Thyroid gland (tissue), 4 donors: ENCODE results near the gene SLC38A1. TPM values are rescaled to one million over a fixed set of nuclear protein-coding genes. Genes with fewer than 3 reads are reported as not detected.
A peak's percentile ranks its signal among the peaks of the same experiment; 100 is the strongest.
"Not testable (repeated sequence)": the region's sequence is repeated elsewhere in the genome, so short reads cannot be mapped to it uniquely, and the experiment has no call there.

Experiments
- DNase-seq, 2 donors: peaks; one replicate each; pipeline ENCODE4 v3.0.0-alpha.2; 2019
- H3K27ac ChIP-seq, 3 donors: fragments of 200-600 bp; sonication (generic); 1 replicate in 2 of 3; 2 replicates in 1 of 3; pipeline ENCODE4 v1.5.1; 2016 to 2019; ENCODE audit warnings: mild to moderate bottlenecking in 1 of 3, moderate library complexity in 1 of 3
- H3K27me3 ChIP-seq: fragments of 200-600 bp; sonication (generic); one replicate; pipeline ENCODE4 v1.5.1; 2019
- H3K36me3 ChIP-seq, 2 donors: fragments of 200-600 bp; sonication (generic); one replicate each; pipeline ENCODE4 v1.5.1; 2016 to 2019
- H3K4me1 ChIP-seq, 2 donors: fragments of 200-600 bp; sonication (generic); one replicate each; pipeline ENCODE4 v1.5.1; 2017 to 2019
- H3K4me3 ChIP-seq, 3 donors: fragments of 200-600 bp; sonication (generic); replicated peaks in 1 of 3; 1 replicate in 2 of 3; 2 replicates in 1 of 3; pipeline ENCODE4 v1.5.1; 2016; ENCODE audit warnings: mild to moderate bottlenecking in 1 of 3
- H3K9me3 ChIP-seq: fragments of 200-600 bp; sonication (generic); one replicate; pipeline ENCODE4 v1.5.1; 2017
- POLR2A ChIP-seq, 2 donors: fragments of 450-650 bp; IDR thresholded peaks; one replicate each; pipeline ENCODE4 v1.6.1; 2017; ENCODE audit warnings: antibody characterized with exemption in 2 of 2, mild to moderate bottlenecking in 2 of 2, moderate library complexity in 1 of 2
- WGBS, 2 donors: methylation state at CpG; one replicate each; pipeline ENCODE4 v1.1.5; 2017; 5-methylcytosine and 5-hydroxymethylcytosine counted together
- intact Hi-C: fragments of 100-400 bp; cut with DNase I; formaldehyde crosslinking; loops from one replicate; pipeline ENCODE4 v1.15.1; 2023
- total RNA-seq, 4 donors: library from RNA; depleted of rRNA; stranded (reverse); fragments of >200 nt; gene quantifications; one replicate each; pipeline ENCODE4 v1.2.3, GENCODE V29; 2016
- TF ChIP-seq, protein P1 (sequence below), 6 experiments: fragments of 200-600 bp in 3 of 6; fragments of 450-650 bp in 3 of 6; sonication (generic) in 3 of 6; IDR thresholded peaks; one replicate each; pipeline ENCODE4 v1.5.1; 2016 to 2019; ENCODE audit warnings: antibody characterized with exemption in 6 of 6, mild to moderate bottlenecking in 2 of 6, inconsistent platforms in 1 of 6, moderate library complexity in 1 of 6

Gene SLC38A1
- total RNA-seq, 4 donors from 2014 or later, result 101 to 282 (median 120) TPM

DNA sequence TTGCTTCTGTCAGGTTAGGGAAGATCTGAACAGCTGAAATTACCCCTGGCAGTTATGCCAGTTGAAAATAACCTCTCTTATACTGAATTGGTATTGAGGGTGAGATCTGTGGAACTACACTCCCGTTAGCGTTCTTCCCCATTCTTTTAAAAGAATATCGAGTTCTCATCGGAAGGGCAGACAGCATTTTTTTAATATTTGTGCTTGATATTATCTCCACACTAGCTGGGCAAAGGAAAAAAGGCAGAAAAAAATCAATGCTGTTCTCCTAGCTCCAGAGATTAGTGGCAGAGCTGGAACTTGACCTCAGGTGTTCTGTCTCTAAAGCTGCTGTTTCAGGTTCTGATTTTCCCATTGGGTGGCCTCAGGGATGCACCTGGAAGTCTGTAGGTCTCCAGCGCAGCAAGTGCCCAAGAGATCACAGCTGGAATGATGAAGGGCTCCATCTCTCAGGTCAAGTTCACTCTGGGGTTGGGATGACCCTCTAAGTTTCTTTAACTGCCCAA is 67.5 kb downstream of the SLC38A1 start:
- Histone ChIP-seq H3K4me1 (peaks cover 10 to 14% of the 10 kb centered on the region in 2 donors), H3K27me3 (no peaks in the 10 kb centered on the region), H3K27ac (no peak overlapping the region), H3K9me3 (no peaks in the 10 kb centered on the region), H3K36me3 (peaks cover 19 to 29% of the 10 kb centered on the region in 2 donors), H3K4me3 (no peak overlapping the region)
- no peak for TF ChIP-seq POLR2A (IDR thresholded peaks at IDR 0.05)
- TF ChIP-seq, protein P1, sequence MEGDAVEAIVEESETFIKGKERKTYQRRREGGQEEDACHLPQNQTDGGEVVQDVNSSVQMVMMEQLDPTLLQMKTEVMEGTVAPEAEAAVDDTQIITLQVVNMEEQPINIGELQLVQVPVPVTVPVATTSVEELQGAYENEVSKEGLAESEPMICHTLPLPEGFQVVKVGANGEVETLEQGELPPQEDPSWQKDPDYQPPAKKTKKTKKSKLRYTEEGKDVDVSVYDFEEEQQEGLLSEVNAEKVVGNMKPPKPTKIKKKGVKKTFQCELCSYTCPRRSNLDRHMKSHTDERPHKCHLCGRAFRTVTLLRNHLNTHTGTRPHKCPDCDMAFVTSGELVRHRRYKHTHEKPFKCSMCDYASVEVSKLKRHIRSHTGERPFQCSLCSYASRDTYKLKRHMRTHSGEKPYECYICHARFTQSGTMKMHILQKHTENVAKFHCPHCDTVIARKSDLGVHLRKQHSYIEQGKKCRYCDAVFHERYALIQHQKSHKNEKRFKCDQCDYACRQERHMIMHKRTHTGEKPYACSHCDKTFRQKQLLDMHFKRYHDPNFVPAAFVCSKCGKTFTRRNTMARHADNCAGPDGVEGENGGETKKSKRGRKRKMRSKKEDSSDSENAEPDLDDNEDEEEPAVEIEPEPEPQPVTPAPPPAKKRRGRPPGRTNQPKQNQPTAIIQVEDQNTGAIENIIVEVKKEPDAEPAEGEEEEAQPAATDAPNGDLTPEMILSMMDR (IDR thresholded peaks at IDR 0.05), result no peak
- no peak for DNase-seq
- 95 to 97% methylated on average over 5 of the region's 5 CpGs for WGBS, 2 donors
- intact Hi-C loops, result no loop called here

DNA sequence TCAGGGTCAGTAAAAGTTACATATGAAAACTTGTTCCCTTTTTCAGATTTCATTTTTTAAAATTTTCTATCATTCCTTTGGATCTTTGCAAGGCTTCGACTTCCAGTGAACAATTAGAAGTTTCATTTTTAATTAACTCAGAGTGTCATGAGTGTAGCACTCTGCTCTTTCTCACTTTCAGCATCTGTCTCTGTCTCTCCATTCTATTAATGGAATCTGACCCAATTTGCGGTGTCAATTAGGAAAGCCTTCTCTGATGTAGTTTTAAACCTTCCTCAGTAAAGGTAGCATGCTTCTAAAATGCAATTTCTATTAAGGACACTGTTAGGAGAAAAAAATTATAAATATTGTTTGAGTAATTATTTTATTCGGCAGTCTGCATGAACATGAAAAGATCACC is 68.3 kb downstream of the SLC38A1 start:
- 93 to 95% methylated on average over 3 of the region's 3 CpGs for WGBS, 2 donors
- Histone ChIP-seq H3K4me3 (no peak overlapping the region), H3K4me1 (peaks cover 10 to 14% of the 10 kb centered on the region in 2 donors), H3K36me3 (peaks cover 27 to 31% of the 10 kb centered on the region in 2 donors), H3K27ac (no peak overlapping the region), H3K27me3 (no peaks in the 10 kb centered on the region), H3K9me3 (no peaks in the 10 kb centered on the region)
- no peak for DNase-seq
- TF ChIP-seq, protein P1 (IDR thresholded peaks at IDR 0.05), result no peak
- no peak for TF ChIP-seq POLR2A (IDR thresholded peaks at IDR 0.05)
- intact Hi-C loops, result no loop called here

DNA sequence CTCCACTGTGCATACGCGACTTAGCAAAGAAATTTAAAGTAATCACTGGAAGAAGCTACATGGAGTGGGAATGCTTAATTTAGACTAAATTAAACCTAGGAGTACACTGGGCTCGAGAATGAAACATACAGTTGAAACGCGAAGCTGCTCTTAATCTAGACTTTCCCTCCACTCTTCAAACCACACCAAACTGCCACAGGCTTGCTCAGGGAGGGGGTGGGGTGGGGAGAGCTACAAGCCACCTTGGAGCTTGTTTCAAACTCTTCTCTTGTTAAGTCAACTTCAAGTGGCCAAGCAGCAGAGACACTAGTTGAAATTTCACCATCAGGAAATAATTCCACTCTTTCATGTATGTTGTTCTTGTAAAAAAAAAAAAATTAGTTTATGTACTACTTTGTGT is 69.9 kb downstream of the SLC38A1 start:
- DNase-seq, result peak in 1 of 2 donors; percentile 15
- no peaks in the 10 kb centered on the region for H3K27me3 ChIP-seq
- peak overlapping the region in 2 of 3 donors; percentile 17 to 70 for H3K27ac ChIP-seq
- H3K9me3 ChIP-seq, result no peaks in the 10 kb centered on the region
- H3K36me3 ChIP-seq, result peaks cover 26 to 39% of the 10 kb centered on the region in 2 donors
- WGBS, 2 donors, result 56 to 62% methylated on average over 5 of the region's 5 CpGs
- TF ChIP-seq, protein P1 (IDR thresholded peaks at IDR 0.05), result no peak
- no peak for TF ChIP-seq POLR2A (IDR thresholded peaks at IDR 0.05)
- intact Hi-C loops, result no loop called here
- H3K4me3 ChIP-seq, result no peak overlapping the region
- peaks cover 10 to 14% of the 10 kb centered on the region in 2 donors for H3K4me1 ChIP-seq

DNA sequence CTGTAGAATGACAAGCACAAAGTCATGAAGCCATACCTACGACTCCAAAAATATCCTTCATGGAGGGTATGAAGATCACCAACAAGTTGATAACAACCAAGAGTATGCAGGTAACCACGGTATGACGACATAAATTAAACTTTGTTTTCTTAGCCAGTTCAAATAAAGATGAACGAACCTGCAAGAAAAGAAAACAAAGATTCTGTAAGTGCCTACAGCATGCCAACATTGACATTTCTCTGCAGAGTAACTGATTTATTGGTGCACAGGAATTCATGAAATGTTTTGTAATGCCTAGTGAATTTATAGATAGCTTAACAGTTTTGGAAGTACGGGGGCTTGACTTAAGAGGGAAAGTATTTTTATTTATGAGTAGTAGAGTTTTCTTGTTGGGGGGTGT is 71.0 kb downstream of the SLC38A1 start:
- H3K4me1 ChIP-seq, result peaks cover 10 to 14% of the 10 kb centered on the region in 2 donors
- intact Hi-C loops, result no loop called here
- H3K9me3 ChIP-seq, result no peaks in the 10 kb centered on the region
- peaks cover 19 to 29% of the 10 kb centered on the region in 2 donors for H3K36me3 ChIP-seq
- no peak overlapping the region for H3K4me3 ChIP-seq
- TF ChIP-seq, protein P1 (IDR thresholded peaks at IDR 0.05), result no peak
- no peak for TF ChIP-seq POLR2A (IDR thresholded peaks at IDR 0.05)
- H3K27me3 ChIP-seq, result no peaks in the 10 kb centered on the region
- H3K27ac ChIP-seq, result peak overlapping the region in 1 of 3 donors; percentile 70
- 42 to 48% methylated on average over 5 of the region's 5 CpGs for WGBS, 2 donors
- no peak for DNase-seq

DNA sequence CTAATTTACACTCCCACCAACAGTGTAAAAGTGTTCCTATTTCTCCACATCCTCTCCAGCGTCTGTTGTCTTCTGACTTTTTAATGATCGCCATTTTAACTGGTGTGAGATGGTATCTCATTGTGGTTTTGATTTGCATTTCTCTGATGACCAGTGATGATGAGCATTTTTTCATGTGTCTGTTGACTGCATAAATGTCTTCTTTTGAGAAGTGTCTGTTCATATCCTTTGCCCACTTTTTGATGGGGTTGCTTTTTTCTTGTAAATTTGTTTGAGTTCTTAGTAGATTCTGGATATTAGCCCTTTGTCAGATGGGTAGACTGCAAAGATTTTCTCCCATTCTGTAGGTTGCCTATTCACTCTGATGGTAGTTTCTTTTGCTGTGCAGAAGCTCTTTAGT is 78.3 kb downstream of the SLC38A1 start:
- H3K4me1 ChIP-seq, intact Hi-C loops, H3K9me3 ChIP-seq, DNase-seq, H3K27me3 ChIP-seq, H3K27ac ChIP-seq, H3K36me3 ChIP-seq, H3K4me3 ChIP-seq: not testable (repeated sequence)
- 98 to 99% methylated on average over 2 of the region's 2 CpGs for WGBS, 2 donors
